Measurements from ENCODE around the gene DDIT4. TPM values are rescaled to one million over a fixed set of nuclear protein-coding genes. Genes with fewer than 3 reads are reported as not detected.
A peak's percentile ranks its signal among the peaks of the same experiment; 100 is the strongest.

DDIT4 gene
- total RNA-seq, 4 donors from 2014 or later: 64.5 to 356 (median 150) TPM

GRCh38 chr10:72312865-72313391 lies 39.2 kb downstream of the DDIT4 start:
- DNase-seq: no peak
- TF ChIP-seq, protein P1, sequence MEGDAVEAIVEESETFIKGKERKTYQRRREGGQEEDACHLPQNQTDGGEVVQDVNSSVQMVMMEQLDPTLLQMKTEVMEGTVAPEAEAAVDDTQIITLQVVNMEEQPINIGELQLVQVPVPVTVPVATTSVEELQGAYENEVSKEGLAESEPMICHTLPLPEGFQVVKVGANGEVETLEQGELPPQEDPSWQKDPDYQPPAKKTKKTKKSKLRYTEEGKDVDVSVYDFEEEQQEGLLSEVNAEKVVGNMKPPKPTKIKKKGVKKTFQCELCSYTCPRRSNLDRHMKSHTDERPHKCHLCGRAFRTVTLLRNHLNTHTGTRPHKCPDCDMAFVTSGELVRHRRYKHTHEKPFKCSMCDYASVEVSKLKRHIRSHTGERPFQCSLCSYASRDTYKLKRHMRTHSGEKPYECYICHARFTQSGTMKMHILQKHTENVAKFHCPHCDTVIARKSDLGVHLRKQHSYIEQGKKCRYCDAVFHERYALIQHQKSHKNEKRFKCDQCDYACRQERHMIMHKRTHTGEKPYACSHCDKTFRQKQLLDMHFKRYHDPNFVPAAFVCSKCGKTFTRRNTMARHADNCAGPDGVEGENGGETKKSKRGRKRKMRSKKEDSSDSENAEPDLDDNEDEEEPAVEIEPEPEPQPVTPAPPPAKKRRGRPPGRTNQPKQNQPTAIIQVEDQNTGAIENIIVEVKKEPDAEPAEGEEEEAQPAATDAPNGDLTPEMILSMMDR (IDR thresholded peaks at IDR 0.05): no peak
- TF ChIP-seq POLR2A (IDR thresholded peaks at IDR 0.05): no peak
- no peak for TF ChIP-seq EP300 (IDR thresholded peaks at IDR 0.05; ENCODE audit: low read depth)
- no peaks in the 10 kb centered on the region for H3K27me3 ChIP-seq
- intact Hi-C loops (cut with DNase I; ENCODE audit: low total_unique reads): no loop called here
- H3K9me3 ChIP-seq: no peaks in the 10 kb centered on the region
- no peaks in the 10 kb centered on the region for H3K36me3 ChIP-seq
- H3K27ac ChIP-seq: no peak overlapping the region
- H3K4me1 ChIP-seq: peaks cover 37 to 59% (median 56%) of the 10 kb centered on the region in 4 donors
- WGBS, 2 donors (ENCODE audit: low coverage in 1 of 2): 93 to 94% methylated on average over 4 to 8 of the region's 8 CpGs
- in situ Hi-C loops (cut with MboI; ENCODE audit: low pct_ligation_motif_present in 1 of 4, low pct_unique_long_range_greater_than_20kb in 1 of 4, low sequenced_read_pairs in 3 of 4): no loop called here
- H3K4me3 ChIP-seq: no peak overlapping the region

GRCh38 chr10:72314263-72314662 lies 40.5 kb downstream of the DDIT4 start:
- Histone ChIP-seq H3K9me3 (no peaks in the 10 kb centered on the region), H3K4me3 (no peak overlapping the region), H3K4me1 (peaks cover 38 to 59% (median 50%) of the 10 kb centered on the region in 4 donors), H3K27ac (peak overlapping the region in 1 of 4 donors; percentile 82), H3K27me3 (no peaks in the 10 kb centered on the region), H3K36me3 (no peaks in the 10 kb centered on the region)
- intact Hi-C loops (cut with DNase I; ENCODE audit: low total_unique reads) (no loop called here), in situ Hi-C loops (cut with MboI; ENCODE audit: low pct_ligation_motif_present in 1 of 4, low pct_unique_long_range_greater_than_20kb in 1 of 4, low sequenced_read_pairs in 3 of 4) (no loop called here)
- TF ChIP-seq POLR2AphosphoS5 (IDR thresholded peaks at IDR 0.05): no peak
- no peak for DNase-seq
- 98 to 100% methylated on average over 2 to 7 of the region's 7 CpGs for WGBS, 2 donors (ENCODE audit: low coverage in 1 of 2)

DNA sequence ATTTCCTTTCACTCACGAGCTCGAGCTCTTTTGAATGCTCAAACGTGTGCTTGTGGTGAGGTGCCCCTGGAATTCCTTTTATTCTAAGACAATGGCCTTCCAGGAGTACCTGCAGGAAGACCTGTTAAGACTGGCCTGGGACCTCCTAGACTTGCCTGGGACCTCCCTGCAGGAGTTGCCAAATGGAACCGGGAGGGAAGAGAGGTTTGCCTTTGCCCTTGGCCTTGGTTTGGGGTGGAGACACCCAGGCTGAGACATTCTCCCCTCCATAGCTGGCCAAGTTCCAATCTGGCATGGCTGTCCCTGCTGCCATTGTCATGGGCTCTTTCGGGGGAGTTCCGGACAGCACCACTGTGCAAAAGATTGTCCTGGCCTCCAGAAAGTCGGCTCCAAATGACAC lies 41.3 kb downstream of the DDIT4 start:
- Histone ChIP-seq H3K36me3 (no peaks in the 10 kb centered on the region), H3K27me3 (no peaks in the 10 kb centered on the region), H3K4me1 (peaks cover 32 to 59% (median 49%) of the 10 kb centered on the region in 4 donors), H3K27ac (peak overlapping the region; percentile 60 to 84 (median 76)), H3K4me3 (no peak overlapping the region), H3K9me3 (no peaks in the 10 kb centered on the region)
- no peak for TF ChIP-seq POLR2A (IDR thresholded peaks at IDR 0.05)
- TF ChIP-seq EP300 (IDR thresholded peaks at IDR 0.05; ENCODE audit: low read depth): no peak
- TF ChIP-seq, protein P1 (IDR thresholded peaks at IDR 0.05): no peak
- no peak for TF ChIP-seq POLR2AphosphoS5 (IDR thresholded peaks at IDR 0.05)
- DNase-seq: no peak
- WGBS, 2 donors (ENCODE audit: low coverage in 1 of 2): 38 to 60% methylated on average over 6 to 7 of the region's 7 CpGs
- intact Hi-C loops (cut with DNase I; ENCODE audit: low total_unique reads): no loop called here
- in situ Hi-C loops (cut with MboI; ENCODE audit: low pct_ligation_motif_present in 1 of 4, low pct_unique_long_range_greater_than_20kb in 1 of 4, low sequenced_read_pairs in 3 of 4): no loop called here

GRCh38 chr10:72315611-72316385 lies 42.1 kb downstream of the DDIT4 start:
- Histone ChIP-seq H3K9me3 (no peaks in the 10 kb centered on the region), H3K27me3 (no peaks in the 10 kb centered on the region), H3K36me3 (no peaks in the 10 kb centered on the region), H3K4me1 (peaks cover 37 to 59% (median 49%) of the 10 kb centered on the region in 4 donors), H3K27ac (peak overlapping the region; percentile 60 to 84 (median 76)), H3K4me3 (no peak overlapping the region)
- DNase-seq: peak; percentile 69
- WGBS, 2 donors (ENCODE audit: low coverage in 1 of 2): 35% methylated on average over 2 of the region's 2 CpGs; no CpG with 5 or more reads in 1 of the 2 donors
- in situ Hi-C loops (cut with MboI; ENCODE audit: low pct_ligation_motif_present in 1 of 4, low pct_unique_long_range_greater_than_20kb in 1 of 4, low sequenced_read_pairs in 3 of 4) (no loop called here), intact Hi-C loops (cut with DNase I; ENCODE audit: low total_unique reads) (loop anchor here (1.0 kb wide), 1 partner anchor 15 kb away; no protein-coding TSS in a partner anchor)
- TF ChIP-seq, protein P1 (IDR thresholded peaks at IDR 0.05): no peak
- peak in 1 of 3 donors; percentile 54 for TF ChIP-seq POLR2AphosphoS5 (IDR thresholded peaks at IDR 0.05)
- peak; percentile 36 for TF ChIP-seq POLR2A (IDR thresholded peaks at IDR 0.05)
